ENCODE measurements around the gene REXO1. TPM values are rescaled to one million over a fixed set of nuclear protein-coding genes. Genes with fewer than 3 reads are reported as not detected.

REXO1 gene
- total RNA-seq, 1 donor from 2014 or later, result 5.7 TPM

DNA sequence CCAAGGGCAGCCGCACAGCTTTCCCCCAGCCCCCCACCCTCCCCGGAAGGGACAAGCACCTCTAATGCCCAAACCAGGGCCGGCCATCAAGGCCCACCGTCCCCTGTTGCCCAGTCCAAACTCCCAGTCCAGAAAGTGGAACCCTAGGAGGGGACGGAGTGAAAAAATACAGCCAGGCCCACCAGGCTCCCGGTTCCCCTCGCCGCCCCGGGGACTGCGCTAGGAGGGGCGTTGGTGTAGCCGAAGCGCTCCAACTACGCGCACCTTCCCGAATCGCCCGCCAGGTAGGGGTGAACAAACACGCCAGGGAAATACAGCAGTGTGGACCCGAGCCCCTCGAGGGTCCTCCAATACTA, 13.8 kb upstream of the REXO1 start:
- no peaks in the 10 kb centered on the region for H3K9me3 ChIP-seq (ENCODE audit: control insufficient read depth in 3 of 3, low read length in 3 of 3)
- peak overlapping the region; percentile 38 to 57 (median 54) for H3K4me3 ChIP-seq (ENCODE audit: low read length in 3 of 3)
- H3K36me3 ChIP-seq (ENCODE audit: control insufficient read depth in 3 of 3, insufficient read depth in 3 of 3, low read length in 3 of 3), result no peaks in the 10 kb centered on the region
- H3K27me3 ChIP-seq (ENCODE audit: control insufficient read depth in 3 of 3, insufficient read depth in 3 of 3, low read length in 3 of 3), result peaks cover 0 to 13% (median 4%) of the 10 kb centered on the region in 3 donors
- peak overlapping the region in 2 of 3 donors; percentile 38 to 54 for H3K9ac ChIP-seq (ENCODE audit: low read depth in 1 of 3, low read length in 3 of 3)
- H3K4me1 ChIP-seq (ENCODE audit: control insufficient read depth in 3 of 3, insufficient read depth in 3 of 3, low read length in 3 of 3), result peaks cover 12 to 45% (median 33%) of the 10 kb centered on the region in 3 donors
- H3K27ac ChIP-seq (ENCODE audit: low read depth, low read length), result peak overlapping the region; percentile 30

DNA sequence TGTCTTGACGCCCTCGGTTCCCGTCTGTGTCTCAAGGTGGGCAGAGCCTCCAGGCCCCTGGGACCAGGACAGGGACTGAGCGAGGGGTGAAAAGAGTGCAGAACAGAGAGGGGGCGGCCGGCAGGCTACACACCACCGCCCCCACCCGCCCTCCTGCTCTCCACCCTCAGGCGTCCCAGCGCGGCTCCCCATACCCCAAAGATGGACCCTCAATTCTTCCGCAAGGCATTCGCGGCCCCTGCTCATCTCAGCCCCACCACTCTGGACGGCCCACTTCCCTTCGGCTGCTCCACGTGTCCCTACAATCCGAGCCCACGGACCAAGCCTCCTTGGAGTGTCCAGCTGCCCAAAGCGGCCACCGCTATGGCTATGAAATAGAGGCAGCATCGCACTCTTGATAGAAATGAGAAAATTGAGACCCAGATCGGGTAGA, 13.3 kb upstream of the REXO1 start:
- Histone ChIP-seq H3K4me1 (ENCODE audit: control insufficient read depth in 3 of 3, insufficient read depth in 3 of 3, low read length in 3 of 3) (peaks cover 12 to 47% (median 35%) of the 10 kb centered on the region in 3 donors), H3K9me3 (ENCODE audit: control insufficient read depth in 3 of 3, low read length in 3 of 3) (no peaks in the 10 kb centered on the region), H3K9ac (ENCODE audit: low read depth in 1 of 3, low read length in 3 of 3) (peak overlapping the region in 2 of 3 donors; percentile 23 to 40), H3K36me3 (ENCODE audit: control insufficient read depth in 3 of 3, insufficient read depth in 3 of 3, low read length in 3 of 3) (no peaks in the 10 kb centered on the region), H3K27me3 (ENCODE audit: control insufficient read depth in 3 of 3, insufficient read depth in 3 of 3, low read length in 3 of 3) (peaks cover 0 to 13% (median 4%) of the 10 kb centered on the region in 3 donors), H3K4me3 (ENCODE audit: low read length in 3 of 3) (peak overlapping the region in 1 of 3 donors; percentile 38), H3K27ac (ENCODE audit: low read depth, low read length) (peak overlapping the region; percentile 30)

DNA sequence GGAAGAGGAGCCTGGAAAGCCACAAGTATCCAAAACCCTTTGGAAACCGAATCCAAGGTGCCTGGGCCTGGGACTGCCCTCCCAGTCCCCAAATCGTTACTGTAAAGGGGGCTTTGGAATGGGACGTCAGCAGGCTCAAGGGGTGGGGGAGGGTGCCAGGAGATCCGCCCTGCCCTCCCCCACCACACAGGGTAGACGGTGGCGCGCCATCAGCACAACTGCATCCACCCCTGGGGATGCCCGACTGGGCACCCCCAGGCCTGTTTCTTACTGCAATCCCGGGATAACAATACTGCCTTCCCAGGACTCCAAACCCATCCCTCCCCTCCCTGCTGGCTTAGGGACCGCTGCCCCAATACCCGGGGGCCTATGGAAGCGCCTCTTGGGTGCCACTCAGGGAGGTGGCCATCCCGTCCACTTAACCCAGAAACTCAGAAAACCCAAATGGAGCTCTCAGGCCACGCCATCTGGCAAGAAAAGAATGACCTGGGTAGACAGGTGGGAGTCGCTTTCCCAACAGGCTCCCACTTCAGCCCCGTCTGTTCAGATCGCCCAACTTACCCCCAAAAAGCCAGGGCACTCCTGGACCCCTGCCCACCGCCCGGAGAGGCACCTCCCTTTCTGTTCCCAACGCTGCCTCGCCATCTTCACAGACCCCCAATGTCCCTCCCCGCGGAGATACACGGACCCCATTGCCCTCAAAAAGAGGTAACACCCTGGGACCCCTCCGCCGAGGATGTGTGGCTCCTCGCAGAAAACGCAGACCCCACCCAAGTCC, 12.7 kb upstream of the REXO1 start:
- H3K4me1 ChIP-seq (ENCODE audit: control insufficient read depth in 3 of 3, insufficient read depth in 3 of 3, low read length in 3 of 3), result peaks cover 18 to 53% (median 41%) of the 10 kb centered on the region in 3 donors
- H3K27ac ChIP-seq (ENCODE audit: low read depth, low read length), result no peak overlapping the region
- no peak overlapping the region for H3K4me3 ChIP-seq (ENCODE audit: low read length in 3 of 3)
- H3K9ac ChIP-seq (ENCODE audit: low read depth in 1 of 3, low read length in 3 of 3), result peak overlapping the region in 1 of 3 donors; percentile 23
- H3K27me3 ChIP-seq (ENCODE audit: control insufficient read depth in 3 of 3, insufficient read depth in 3 of 3, low read length in 3 of 3), result peaks cover 0 to 13% (median 10%) of the 10 kb centered on the region in 3 donors
- no peaks in the 10 kb centered on the region for H3K36me3 ChIP-seq (ENCODE audit: control insufficient read depth in 3 of 3, insufficient read depth in 3 of 3, low read length in 3 of 3)
- H3K9me3 ChIP-seq (ENCODE audit: control insufficient read depth in 3 of 3, low read length in 3 of 3), result no peaks in the 10 kb centered on the region

DNA sequence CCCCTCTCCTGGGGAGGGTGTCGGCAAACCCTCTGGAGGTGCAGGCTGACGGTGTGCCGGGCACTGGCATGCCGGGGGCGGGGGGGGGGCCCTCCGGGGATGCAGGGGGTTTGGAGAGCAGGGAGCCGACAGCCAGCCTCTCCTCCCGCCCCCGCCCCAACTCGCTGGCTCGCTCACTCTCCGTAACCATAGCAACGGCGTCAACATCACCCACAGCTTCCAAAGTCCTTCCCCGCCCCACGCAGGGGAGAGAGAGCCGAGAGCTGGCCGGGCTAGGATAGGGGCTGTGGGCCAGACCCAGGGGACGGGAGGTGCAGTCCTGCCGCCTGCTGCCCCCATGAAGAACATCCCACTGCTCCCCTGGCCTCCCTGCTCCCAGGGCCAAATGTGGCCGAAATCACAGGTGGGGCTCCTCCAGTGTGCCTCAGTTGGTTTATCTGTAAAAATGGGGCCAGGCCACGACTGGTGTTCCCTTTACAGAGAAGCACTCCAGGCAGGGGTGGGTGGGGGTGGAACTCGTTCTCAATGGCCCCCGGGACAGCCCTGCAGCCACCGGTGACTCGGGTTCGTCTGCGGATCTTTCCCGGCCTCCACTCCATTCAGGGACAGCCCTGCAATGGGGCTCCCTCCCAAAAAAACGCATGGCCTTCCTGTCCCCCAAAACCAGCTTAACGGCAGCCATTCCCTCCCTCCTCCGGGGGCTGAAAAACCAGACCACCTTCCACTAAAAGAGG, 11.9 kb upstream of the REXO1 start:
- Histone ChIP-seq H3K9ac (ENCODE audit: low read depth in 1 of 3, low read length in 3 of 3) (no peak overlapping the region), H3K27ac (ENCODE audit: low read depth, low read length) (no peak overlapping the region), H3K4me3 (ENCODE audit: low read length in 3 of 3) (no peak overlapping the region)

DNA sequence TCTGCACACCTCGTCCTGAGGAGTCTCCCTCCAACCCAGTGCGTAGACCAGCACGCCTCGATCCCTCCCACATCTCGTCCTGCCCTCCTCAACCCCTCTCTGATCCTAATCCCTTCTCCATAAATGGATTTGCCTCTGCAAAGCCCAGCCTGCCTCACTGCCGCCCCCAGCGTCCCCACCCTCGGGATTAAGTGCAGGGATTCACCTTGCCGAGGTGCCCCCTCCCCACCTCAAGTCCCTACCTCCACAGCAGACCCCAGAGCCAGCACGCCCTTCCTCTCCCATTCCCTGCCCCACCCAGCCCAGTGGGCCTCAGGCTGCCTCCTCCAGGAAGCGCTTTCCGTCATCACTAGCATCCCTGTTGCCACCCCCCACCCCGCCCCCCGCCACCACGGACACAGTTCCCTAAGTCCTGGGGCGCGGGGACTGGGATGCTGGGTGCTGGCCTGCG, 11.1 kb upstream of the REXO1 start:
- Histone ChIP-seq H3K27me3 (ENCODE audit: control insufficient read depth in 3 of 3, insufficient read depth in 3 of 3, low read length in 3 of 3) (peaks cover 0 to 19% (median 16%) of the 10 kb centered on the region in 3 donors), H3K4me1 (ENCODE audit: control insufficient read depth in 3 of 3, insufficient read depth in 3 of 3, low read length in 3 of 3) (peaks cover 24 to 59% (median 49%) of the 10 kb centered on the region in 3 donors), H3K4me3 (ENCODE audit: low read length in 3 of 3) (no peak overlapping the region), H3K36me3 (ENCODE audit: control insufficient read depth in 3 of 3, insufficient read depth in 3 of 3, low read length in 3 of 3) (no peaks in the 10 kb centered on the region), H3K27ac (ENCODE audit: low read depth, low read length) (no peak overlapping the region), H3K9ac (ENCODE audit: low read depth in 1 of 3, low read length in 3 of 3) (no peak overlapping the region), H3K9me3 (ENCODE audit: control insufficient read depth in 3 of 3, low read length in 3 of 3) (no peaks in the 10 kb centered on the region)

More for the DNA sequence above, 11.9 kb upstream of the REXO1 start:
- Histone ChIP-seq H3K27me3 (ENCODE audit: control insufficient read depth in 3 of 3, insufficient read depth in 3 of 3, low read length in 3 of 3) (peaks cover 0 to 19% (median 16%) of the 10 kb centered on the region in 3 donors), H3K9me3 (ENCODE audit: control insufficient read depth in 3 of 3, low read length in 3 of 3) (no peaks in the 10 kb centered on the region), H3K36me3 (ENCODE audit: control insufficient read depth in 3 of 3, insufficient read depth in 3 of 3, low read length in 3 of 3) (no peaks in the 10 kb centered on the region), H3K4me1 (ENCODE audit: control insufficient read depth in 3 of 3, insufficient read depth in 3 of 3, low read length in 3 of 3) (peaks cover 23 to 60% (median 48%) of the 10 kb centered on the region in 3 donors)

DNA sequence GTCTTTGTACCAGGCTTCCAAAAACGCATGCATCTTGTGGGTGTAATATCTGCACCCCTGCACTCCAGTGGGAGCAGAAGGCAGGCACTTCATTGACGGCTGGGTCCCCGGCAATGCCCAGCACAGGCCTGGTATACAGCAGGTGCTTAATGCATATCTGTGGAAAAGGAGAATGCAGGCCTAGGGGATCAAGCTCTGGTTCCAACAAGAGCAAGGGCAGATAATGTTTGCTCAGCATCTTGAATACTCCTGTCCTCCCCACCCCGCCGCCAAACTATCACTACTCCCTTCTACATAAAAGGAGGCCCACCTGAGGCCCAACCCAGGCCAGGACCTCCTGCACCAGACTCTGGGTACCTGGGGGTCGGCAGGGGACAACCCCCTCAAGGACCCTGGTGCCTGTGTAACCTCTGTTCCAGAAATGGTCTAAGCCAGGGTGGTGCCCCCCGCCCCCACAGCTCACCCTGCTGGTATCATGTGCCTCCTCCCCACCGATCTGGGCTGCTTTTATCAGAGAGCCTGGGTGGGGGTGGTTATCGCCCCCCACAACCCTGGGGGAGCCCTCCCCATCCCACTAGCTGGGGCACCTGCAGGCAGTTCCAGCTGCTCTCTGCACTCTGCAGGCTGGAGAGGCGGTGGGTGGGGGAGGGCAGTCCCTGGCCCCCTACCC, 10.3 kb upstream of the REXO1 start:
- H3K36me3 ChIP-seq (ENCODE audit: control insufficient read depth in 3 of 3, insufficient read depth in 3 of 3, low read length in 3 of 3), result no peaks in the 10 kb centered on the region
- H3K9ac ChIP-seq (ENCODE audit: low read depth in 1 of 3, low read length in 3 of 3), result no peak overlapping the region
- peaks cover 24 to 60% (median 50%) of the 10 kb centered on the region in 3 donors for H3K4me1 ChIP-seq (ENCODE audit: control insufficient read depth in 3 of 3, insufficient read depth in 3 of 3, low read length in 3 of 3)
- peak overlapping the region; percentile 76 for H3K27ac ChIP-seq (ENCODE audit: low read depth, low read length)
- H3K9me3 ChIP-seq (ENCODE audit: control insufficient read depth in 3 of 3, low read length in 3 of 3), result no peaks in the 10 kb centered on the region
- H3K4me3 ChIP-seq (ENCODE audit: low read length in 3 of 3), result no peak overlapping the region
- H3K27me3 ChIP-seq (ENCODE audit: control insufficient read depth in 3 of 3, insufficient read depth in 3 of 3, low read length in 3 of 3), result peaks cover 0 to 19% (median 16%) of the 10 kb centered on the region in 3 donors

DNA sequence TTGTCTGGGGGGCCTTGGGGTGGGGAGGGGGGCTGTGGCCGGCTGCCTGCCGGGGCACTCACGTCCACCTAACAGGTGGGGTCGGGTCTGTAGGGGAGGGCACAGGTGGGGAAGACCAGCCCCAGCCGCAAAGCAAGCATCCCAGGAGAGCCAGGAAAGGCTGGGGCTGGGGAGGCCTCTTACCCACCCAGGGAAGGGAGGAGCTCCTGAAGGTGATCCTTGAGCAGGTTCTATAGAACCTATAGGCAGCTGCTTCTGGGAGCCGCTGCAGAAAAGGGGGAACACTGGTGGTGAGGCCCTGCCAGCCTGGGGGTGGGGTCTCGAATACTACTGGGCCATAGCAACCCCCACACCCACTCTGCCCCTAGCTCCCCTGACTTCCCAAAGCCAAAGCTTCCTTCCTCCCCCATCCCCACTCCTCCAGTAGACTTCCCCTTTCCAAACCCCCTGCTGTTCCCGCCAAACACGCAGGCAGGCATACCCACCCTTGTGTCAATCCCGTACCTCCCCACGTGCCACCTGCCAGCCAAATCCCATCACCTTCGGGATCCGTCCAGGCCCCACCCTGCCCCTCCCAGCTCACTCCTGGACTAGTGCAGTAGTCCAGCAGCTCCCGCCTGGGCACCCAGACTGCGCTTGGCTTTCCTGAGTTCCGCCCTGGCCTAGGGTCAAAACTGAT, 9.5 kb upstream of the REXO1 start:
- Histone ChIP-seq H3K4me1 (ENCODE audit: control insufficient read depth in 3 of 3, insufficient read depth in 3 of 3, low read length in 3 of 3) (peaks cover 26 to 66% (median 51%) of the 10 kb centered on the region in 3 donors), H3K27me3 (ENCODE audit: control insufficient read depth in 3 of 3, insufficient read depth in 3 of 3, low read length in 3 of 3) (peaks cover 0 to 19% (median 16%) of the 10 kb centered on the region in 3 donors), H3K9me3 (ENCODE audit: control insufficient read depth in 3 of 3, low read length in 3 of 3) (no peaks in the 10 kb centered on the region), H3K27ac (ENCODE audit: low read depth, low read length) (peak overlapping the region; percentile 76), H3K9ac (ENCODE audit: low read depth in 1 of 3, low read length in 3 of 3) (peak overlapping the region in 1 of 3 donors; percentile 23), H3K36me3 (ENCODE audit: control insufficient read depth in 3 of 3, insufficient read depth in 3 of 3, low read length in 3 of 3) (no peaks in the 10 kb centered on the region), H3K4me3 (ENCODE audit: low read length in 3 of 3) (peak overlapping the region in 1 of 3 donors; percentile 6)

DNA sequence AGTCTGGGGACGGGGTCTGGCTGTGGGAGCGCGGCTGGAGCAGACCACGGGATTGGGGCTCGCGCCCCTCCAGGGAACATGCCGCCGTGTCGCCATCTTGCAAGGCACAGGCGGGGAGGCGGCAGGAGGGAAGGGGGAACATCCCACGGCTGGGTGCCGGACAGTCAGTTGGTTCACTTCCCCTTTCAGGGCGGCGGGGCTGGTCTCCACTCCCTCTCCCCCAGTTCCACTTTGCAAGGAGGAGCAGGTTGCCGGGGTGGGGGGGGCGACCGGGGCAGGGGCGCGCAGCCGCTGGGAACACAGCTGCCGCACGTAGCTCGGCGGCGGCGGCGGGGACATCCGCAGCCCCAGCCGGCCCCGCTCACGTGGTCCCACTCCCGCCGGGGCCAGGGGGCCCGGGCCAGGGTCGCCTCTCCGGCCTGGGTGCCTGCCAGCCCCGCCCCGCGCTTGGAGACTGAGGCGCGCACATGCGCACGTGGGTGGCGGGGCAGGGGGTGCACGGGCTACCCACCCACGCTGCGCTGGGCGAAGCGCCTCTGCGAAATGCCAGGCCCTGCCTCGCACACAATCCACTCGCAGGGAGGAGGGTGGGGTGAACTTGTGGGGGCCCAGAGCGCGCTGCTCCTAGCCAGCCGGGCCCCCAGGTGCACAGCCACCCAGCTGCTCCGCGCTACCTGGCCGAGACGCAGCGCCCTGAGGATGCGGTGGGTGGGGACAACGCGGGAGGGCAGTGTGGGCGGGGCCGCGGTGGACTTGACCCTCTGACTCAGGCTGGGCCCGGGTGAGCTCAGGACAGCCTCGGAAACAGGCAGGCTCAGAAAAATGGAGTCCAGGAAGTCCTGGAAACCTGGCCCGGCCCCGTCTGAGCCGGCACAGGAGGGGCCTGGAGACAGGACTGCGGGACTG, 8.7 kb upstream of the REXO1 start:
- Histone ChIP-seq H3K27ac (ENCODE audit: low read depth, low read length) (peak overlapping the region; percentile 76), H3K4me3 (ENCODE audit: low read length in 3 of 3) (peak overlapping the region; percentile 52 to 67 (median 60)), H3K27me3 (ENCODE audit: control insufficient read depth in 3 of 3, insufficient read depth in 3 of 3, low read length in 3 of 3) (peaks cover 0 to 19% (median 16%) of the 10 kb centered on the region in 3 donors), H3K36me3 (ENCODE audit: control insufficient read depth in 3 of 3, insufficient read depth in 3 of 3, low read length in 3 of 3) (no peaks in the 10 kb centered on the region), H3K9ac (ENCODE audit: low read depth in 1 of 3, low read length in 3 of 3) (peak overlapping the region; percentile 32 to 74 (median 72)), H3K9me3 (ENCODE audit: control insufficient read depth in 3 of 3, low read length in 3 of 3) (no peaks in the 10 kb centered on the region), H3K4me1 (ENCODE audit: control insufficient read depth in 3 of 3, insufficient read depth in 3 of 3, low read length in 3 of 3) (peaks cover 26 to 62% (median 49%) of the 10 kb centered on the region in 3 donors)
